ENCODE data around the gene RBBP8NL.

Gene RBBP8NL

GRCh38 chr20:62393830-62394229, 33.5 kb downstream of the RBBP8NL start:
- no peaks in the 10 kb centered on the region for H3K27me3 Mint-ChIP-seq (ENCODE audit: low read depth)
- peaks cover 6% of the 10 kb centered on the region for H3K9me3 Mint-ChIP-seq
- no peak overlapping the region for H3K4me3 Mint-ChIP-seq
- H3K27ac Mint-ChIP-seq = no peak overlapping the region
- H3K36me3 Mint-ChIP-seq (ENCODE audit: low read depth) = peaks cover 15% of the 10 kb centered on the region
- H3K4me1 Mint-ChIP-seq (ENCODE audit: low read depth) = peaks cover 6% of the 10 kb centered on the region

DNA sequence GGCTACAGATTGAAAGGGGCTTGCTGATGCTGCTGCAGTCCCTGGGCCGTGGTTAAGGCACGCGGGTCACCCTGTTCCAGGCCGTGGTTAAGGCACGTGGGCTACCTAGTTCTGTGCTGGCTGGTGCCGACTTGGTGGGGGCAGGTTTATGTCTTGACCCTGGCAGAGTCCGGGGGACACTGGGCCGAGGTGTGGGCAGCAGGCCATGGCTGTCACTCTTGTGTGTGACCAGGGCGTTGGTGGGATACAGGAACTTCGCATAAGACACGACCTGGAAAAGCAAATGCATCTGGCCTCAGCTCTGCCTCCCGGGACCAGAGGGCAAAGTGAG, 34.0 kb downstream of the RBBP8NL start:
- Mint-ChIP-seq H3K27me3 (ENCODE audit: low read depth) (no peaks in the 10 kb centered on the region), H3K36me3 (ENCODE audit: low read depth) (peaks cover 20% of the 10 kb centered on the region), H3K27ac (no peak overlapping the region), H3K4me1 (ENCODE audit: low read depth) (peaks cover 11% of the 10 kb centered on the region), H3K9me3 (peaks cover 6% of the 10 kb centered on the region), H3K4me3 (no peak overlapping the region)

GRCh38 chr20:62392621-62393334, 34.6 kb downstream of the RBBP8NL start:
- Mint-ChIP-seq H3K9me3 (peaks cover 2% of the 10 kb centered on the region), H3K36me3 (ENCODE audit: low read depth) (peaks cover 21% of the 10 kb centered on the region), H3K27me3 (ENCODE audit: low read depth) (no peaks in the 10 kb centered on the region), H3K4me1 (ENCODE audit: low read depth) (peaks cover 16% of the 10 kb centered on the region), H3K4me3 (no peak overlapping the region), H3K27ac (no peak overlapping the region)

GRCh38 chr20:62392077-62392418, 35.3 kb downstream of the RBBP8NL start:
- H3K27me3 Mint-ChIP-seq (ENCODE audit: low read depth) = no peaks in the 10 kb centered on the region
- peaks cover 21% of the 10 kb centered on the region for H3K36me3 Mint-ChIP-seq (ENCODE audit: low read depth)
- no peak overlapping the region for H3K4me3 Mint-ChIP-seq

DNA sequence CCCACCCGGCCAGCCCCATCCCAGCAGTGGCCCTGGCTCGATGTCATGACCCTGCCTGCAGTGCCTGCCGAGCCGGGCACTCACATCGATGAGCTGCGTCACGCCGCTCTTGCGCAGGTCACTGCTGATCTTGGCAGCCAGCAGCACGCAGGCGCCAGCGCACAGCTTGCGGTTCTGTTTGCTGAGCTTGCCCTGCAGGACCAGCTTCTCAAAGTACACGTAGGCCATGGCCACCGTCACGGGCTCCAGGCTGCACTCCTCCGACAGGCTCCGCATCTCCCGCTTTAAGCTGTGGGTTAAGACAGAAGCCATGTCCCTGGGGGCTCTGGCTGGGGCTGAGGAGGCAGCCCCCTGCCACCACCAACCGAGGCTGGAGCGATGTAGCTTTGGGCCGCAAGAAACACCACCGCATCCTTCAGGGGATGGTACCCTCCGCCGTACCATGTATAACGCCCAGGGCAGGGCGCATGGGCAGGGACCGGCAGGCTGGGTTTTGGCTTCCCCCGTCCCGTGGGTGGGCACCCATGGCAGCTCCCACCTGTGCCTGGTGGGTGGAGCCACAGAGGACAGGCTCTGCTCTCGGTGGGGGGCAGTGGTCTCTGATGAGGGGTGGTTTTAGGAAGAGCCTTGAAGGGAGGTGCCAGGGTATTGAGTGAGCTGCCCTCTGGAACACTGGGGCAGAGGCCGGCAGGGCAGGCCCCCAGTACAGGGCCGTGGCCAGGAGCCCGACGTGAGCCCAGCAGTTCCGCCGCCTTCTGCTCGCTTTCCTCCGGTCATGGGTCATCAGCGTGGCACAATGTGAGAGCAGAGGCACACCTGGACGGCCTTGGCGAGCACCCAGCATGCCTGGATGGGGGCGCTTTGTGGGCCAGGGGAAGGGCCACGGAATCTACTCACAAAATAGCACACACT, 35.9 kb downstream of the RBBP8NL start:
- Mint-ChIP-seq H3K4me3 (no peak overlapping the region), H3K27me3 (ENCODE audit: low read depth) (no peaks in the 10 kb centered on the region), H3K36me3 (ENCODE audit: low read depth) (peaks cover 21% of the 10 kb centered on the region), H3K4me1 (ENCODE audit: low read depth) (peaks cover 17% of the 10 kb centered on the region), H3K9me3 (no peaks in the 10 kb centered on the region), H3K27ac (no peak overlapping the region)

More at GRCh38 chr20:62392077-62392418, 35.3 kb downstream of the RBBP8NL start:
- Mint-ChIP-seq H3K9me3 (no peaks in the 10 kb centered on the region), H3K4me1 (ENCODE audit: low read depth) (peaks cover 17% of the 10 kb centered on the region), H3K27ac (no peak overlapping the region)

GRCh38 chr20:62390317-62391164, 36.8 kb downstream of the RBBP8NL start:
- peaks cover 26% of the 10 kb centered on the region for H3K36me3 Mint-ChIP-seq (ENCODE audit: low read depth)
- H3K27ac Mint-ChIP-seq = no peak overlapping the region
- no peak overlapping the region for H3K4me3 Mint-ChIP-seq
- H3K4me1 Mint-ChIP-seq (ENCODE audit: low read depth) = peaks cover 24% of the 10 kb centered on the region
- H3K27me3 Mint-ChIP-seq (ENCODE audit: low read depth) = no peaks in the 10 kb centered on the region
- H3K9me3 Mint-ChIP-seq = no peaks in the 10 kb centered on the region

- peaks cover 30% of the 10 kb centered on the region for H3K4me1 Mint-ChIP-seq (ENCODE audit: low read depth)
- no peaks in the 10 kb centered on the region for H3K9me3 Mint-ChIP-seq
- no peak overlapping the region for H3K4me3 Mint-ChIP-seq
- no peaks in the 10 kb centered on the region for H3K27me3 Mint-ChIP-seq (ENCODE audit: low read depth)
- no peak overlapping the region for H3K27ac Mint-ChIP-seq
- peaks cover 26% of the 10 kb centered on the region for H3K36me3 Mint-ChIP-seq (ENCODE audit: low read depth)
Observed at GRCh38 chr20:62389601-62390087, 37.7 kb downstream of the RBBP8NL start.

GRCh38 chr20:62388839-62389600, 38.3 kb downstream of the RBBP8NL start:
- peak overlapping the region; percentile 36 for H3K27ac Mint-ChIP-seq
- peaks cover 30% of the 10 kb centered on the region for H3K4me1 Mint-ChIP-seq (ENCODE audit: low read depth)
- no peaks in the 10 kb centered on the region for H3K27me3 Mint-ChIP-seq (ENCODE audit: low read depth)
- H3K9me3 Mint-ChIP-seq = no peaks in the 10 kb centered on the region
- H3K36me3 Mint-ChIP-seq (ENCODE audit: low read depth) = peaks cover 24% of the 10 kb centered on the region
- peak overlapping the region; percentile 34 for H3K4me3 Mint-ChIP-seq

DNA sequence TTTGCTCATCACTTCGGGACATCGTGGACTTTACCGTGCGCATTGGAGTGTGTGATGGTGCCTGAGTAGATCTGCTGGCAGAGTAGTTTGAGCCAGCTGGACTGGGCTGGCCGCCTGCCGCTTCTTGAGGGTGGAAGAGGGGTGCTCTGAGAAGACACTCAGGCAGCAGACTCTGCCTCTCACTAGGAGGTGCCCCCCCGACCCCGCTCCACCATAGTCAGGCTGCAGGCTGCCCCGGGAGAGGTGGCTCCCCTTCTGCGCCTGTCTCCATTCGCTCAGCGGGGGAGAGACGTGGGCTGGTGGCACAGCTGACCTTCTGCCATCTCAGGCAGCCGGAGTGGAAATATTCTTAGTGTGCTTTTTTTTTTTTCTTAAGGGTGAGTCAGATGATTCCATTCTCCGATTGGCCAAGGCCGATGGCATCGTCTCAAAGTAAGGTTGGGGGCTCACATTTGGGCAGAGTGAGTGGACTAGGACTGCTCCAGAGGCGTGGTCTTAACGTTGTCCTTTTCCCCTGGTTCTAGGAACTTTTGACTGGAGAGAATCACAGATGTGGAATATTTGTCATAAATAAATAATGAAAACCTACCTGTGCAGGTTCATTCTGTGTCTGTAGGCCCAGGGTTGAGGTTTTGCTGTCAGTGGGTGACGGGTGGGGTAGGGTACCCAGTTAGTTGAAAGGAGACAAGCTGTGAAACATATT, 39.3 kb downstream of the RBBP8NL start:
- Mint-ChIP-seq H3K4me1 (ENCODE audit: low read depth) (peaks cover 33% of the 10 kb centered on the region), H3K36me3 (ENCODE audit: low read depth) (peaks cover 24% of the 10 kb centered on the region), H3K27ac (peak overlapping the region; percentile 85), H3K9me3 (no peaks in the 10 kb centered on the region), H3K27me3 (ENCODE audit: low read depth) (no peaks in the 10 kb centered on the region), H3K4me3 (peak overlapping the region; percentile 94)

- peaks cover 38% of the 10 kb centered on the region for H3K4me1 Mint-ChIP-seq (ENCODE audit: low read depth)
- peaks cover 28% of the 10 kb centered on the region for H3K36me3 Mint-ChIP-seq (ENCODE audit: low read depth)
- peak overlapping the region; percentile 94 for H3K4me3 Mint-ChIP-seq
- H3K27ac Mint-ChIP-seq = peak overlapping the region; percentile 85
- H3K27me3 Mint-ChIP-seq (ENCODE audit: low read depth) = no peaks in the 10 kb centered on the region
- no peaks in the 10 kb centered on the region for H3K9me3 Mint-ChIP-seq
Observed at GRCh38 chr20:62387219-62387913, 40.0 kb downstream of the RBBP8NL start.

GRCh38 chr20:62386383-62387218, 40.7 kb downstream of the RBBP8NL start, which contains the start of gene RPS21:
Gene RPS21 (plus strand): TSS chr20:62387103. CDS start chr20:62387339, 236 bp downstream.
- Mint-ChIP-seq H3K27me3 (ENCODE audit: low read depth) (no peaks in the 10 kb centered on the region), H3K36me3 (ENCODE audit: low read depth) (peaks cover 34% of the 10 kb centered on the region), H3K9me3 (peaks cover 5% of the 10 kb centered on the region), H3K27ac (peak within 1 kb of the TSS; percentile 88), H3K4me3 (peak within 1 kb of the TSS; percentile 94), H3K4me1 (ENCODE audit: low read depth) (peaks cover 39% of the 10 kb centered on the region)

Measured in T-helper 1 cell treated with Interleukin-12 subunit alpha and Interleukin-12 subunit beta and Interleukin-4 antibody, amounts not matched to agents 30 μg/mL and 1 μg/mL, for 36 hours (primary cell).